Prostate gland (tissue), 2 donors: ENCODE data around the gene MGAT4A.

Source experiments
- CTCF ChIP-seq, 4 experiments: fragments of 200-600 bp in 2 of 4; fragments of 450-650 bp in 2 of 4; sonication (generic) in 2 of 4; IDR thresholded peaks; 1 replicate in 3 of 4; 2 replicates in 1 of 4; pipeline ENCODE4 v1.5.1; 2016 to 2019; ENCODE audit warnings: antibody characterized with exemption in 4 of 4, mild to moderate bottlenecking in 2 of 4, moderate library complexity in 2 of 4
- POLR2AphosphoS5 ChIP-seq: sonication (generic); formaldehyde crosslinking; IDR thresholded peaks from one replicate; pipeline ENCODE4 v1.6.1; 2017; ENCODE audit warnings: antibody characterized with exemption

GRCh38 chr2:98731894-98732349, 990 bp upstream of the MGAT4A start:
- TF ChIP-seq CTCF (IDR thresholded peaks at IDR 0.05) (no peak), POLR2AphosphoS5 (no peak)
